Measurements from ENCODE around the gene IL22RA2. TPM values are rescaled to one million over a fixed set of nuclear protein-coding genes. Genes with fewer than 3 reads are reported as not detected.

IL22RA2 gene
- total RNA-seq, 4 donors from 2014 or later, result not detected

- H3K4me1 ChIP-seq, result no peaks in the 10 kb centered on the region
- TF ChIP-seq POLR2A (IDR thresholded peaks at IDR 0.05), result no peak
- no peak for TF ChIP-seq CTCF (IDR thresholded peaks at IDR 0.05)
- no peak overlapping the region for H3K27ac ChIP-seq
- intact Hi-C loops (cut with DNase I; ENCODE audit: low total_unique reads), result no loop called here
- peaks cover 0 to 17% of the 10 kb centered on the region in 2 donors for H3K9me3 ChIP-seq
- no peak for DNase-seq
- no peaks in the 10 kb centered on the region for H3K36me3 ChIP-seq
- H3K27me3 ChIP-seq, result no peaks in the 10 kb centered on the region
- no peak overlapping the region for H3K4me3 ChIP-seq
Observed at GRCh38 chr6:137181891-137182653, 8.6 kb upstream of the IL22RA2 start.

- Histone ChIP-seq H3K36me3 (no peaks in the 10 kb centered on the region), H3K27me3 (no peaks in the 10 kb centered on the region), H3K4me1 (no peaks in the 10 kb centered on the region), H3K4me3 (no peak overlapping the region), H3K9me3 (peaks cover 0 to 6% of the 10 kb centered on the region in 2 donors), H3K27ac (no peak overlapping the region)
- no peak for DNase-seq
- intact Hi-C loops (cut with DNase I; ENCODE audit: low total_unique reads), result no loop called here
- TF ChIP-seq POLR2A (IDR thresholded peaks at IDR 0.05) (no peak), CTCF (IDR thresholded peaks at IDR 0.05) (no peak)
Observed at GRCh38 chr6:137177611-137178010, 4.2 kb upstream of the IL22RA2 start.

GRCh38 chr6:137176729-137177128, 3.3 kb upstream of the IL22RA2 start:
- DNase-seq, result no peak
- H3K4me3 ChIP-seq, result no peak overlapping the region
- intact Hi-C loops (cut with DNase I; ENCODE audit: low total_unique reads), result no loop called here
- TF ChIP-seq POLR2A (IDR thresholded peaks at IDR 0.05) (no peak), CTCF (IDR thresholded peaks at IDR 0.05) (no peak)
- H3K4me1 ChIP-seq, result no peaks in the 10 kb centered on the region
- H3K27ac ChIP-seq, result no peak overlapping the region
- no peaks in the 10 kb centered on the region for H3K36me3 ChIP-seq
- no peaks in the 10 kb centered on the region for H3K9me3 ChIP-seq
- no peaks in the 10 kb centered on the region for H3K27me3 ChIP-seq

- intact Hi-C loops (cut with DNase I; ENCODE audit: low total_unique reads), result no loop called here
- TF ChIP-seq CTCF (IDR thresholded peaks at IDR 0.05) (no peak), POLR2A (IDR thresholded peaks at IDR 0.05) (no peak)
- Histone ChIP-seq H3K27me3 (no peaks in the 10 kb centered on the region), H3K4me1 (no peaks in the 10 kb centered on the region), H3K27ac (no peak overlapping the region), H3K9me3 (no peaks in the 10 kb centered on the region), H3K36me3 (no peaks in the 10 kb centered on the region), H3K4me3 (no peak overlapping the region)
- no peak for DNase-seq
Observed at GRCh38 chr6:137175868-137176245, 2.4 kb upstream of the IL22RA2 start.

GRCh38 chr6:137175157-137175867, 1.9 kb upstream of the IL22RA2 start:
- Histone ChIP-seq H3K4me1 (no peaks in the 10 kb centered on the region), H3K4me3 (no peak overlapping the region), H3K27ac (no peak overlapping the region), H3K9me3 (no peaks in the 10 kb centered on the region), H3K36me3 (no peaks in the 10 kb centered on the region), H3K27me3 (no peaks in the 10 kb centered on the region)
- no peak for DNase-seq
- intact Hi-C loops (cut with DNase I; ENCODE audit: low total_unique reads), result no loop called here
- no peak for TF ChIP-seq CTCF (IDR thresholded peaks at IDR 0.05)
- TF ChIP-seq POLR2A (IDR thresholded peaks at IDR 0.05), result no peak

Data from uterus (tissue), 4 donors.